WERI-Rb-1 (cell line): Measurements from ENCODE around the gene FBLN5.

ENCODE experiments used
- DNase-seq: peaks from one replicate; pipeline ENCODE4 v3.0.0-alpha.2; 2020
- H3K27ac ChIP-seq: fragments of 250-450 bp; sonication (Bioruptor Pico); 2 replicates; pipeline ENCODE4 v1.5.1; 2020; ENCODE audit warnings: mild to moderate bottlenecking, moderate library complexity
- H3K27me3 ChIP-seq: fragments of 250-450 bp; sonication (Bioruptor Pico); 2 replicates; pipeline ENCODE4 v1.5.1; 2021; ENCODE audit warnings: mild to moderate bottlenecking, low read depth, moderate library complexity; ENCODE audit not compliant: insufficient read depth, severe bottlenecking
- H3K36me3 ChIP-seq: fragments of 250-450 bp; sonication (Bioruptor Pico); 2 replicates; pipeline ENCODE4 v1.5.1; 2020; ENCODE audit warnings: mild to moderate bottlenecking, moderate library complexity
- H3K4me3 ChIP-seq: 2 replicates; pipeline ENCODE4 v1.5.1; 2011; ENCODE audit warnings: low read depth, mild to moderate bottlenecking, control low read depth, low read length
- H3K9me3 ChIP-seq: fragments of 250-450 bp; sonication (Bioruptor Pico); 2 replicates; pipeline ENCODE4 v1.5.1; 2021; ENCODE audit warnings: mild to moderate bottlenecking, moderate library complexity; ENCODE audit not compliant: severe bottlenecking
- TF ChIP-seq, protein P1 (sequence below): IDR thresholded peaks from 2 replicates; pipeline ENCODE4 v1.5.1; 2011; ENCODE audit warnings: low read depth, mild to moderate bottlenecking, control low read depth, inconsistent platforms, low read length

FBLN5 gene

DNA sequence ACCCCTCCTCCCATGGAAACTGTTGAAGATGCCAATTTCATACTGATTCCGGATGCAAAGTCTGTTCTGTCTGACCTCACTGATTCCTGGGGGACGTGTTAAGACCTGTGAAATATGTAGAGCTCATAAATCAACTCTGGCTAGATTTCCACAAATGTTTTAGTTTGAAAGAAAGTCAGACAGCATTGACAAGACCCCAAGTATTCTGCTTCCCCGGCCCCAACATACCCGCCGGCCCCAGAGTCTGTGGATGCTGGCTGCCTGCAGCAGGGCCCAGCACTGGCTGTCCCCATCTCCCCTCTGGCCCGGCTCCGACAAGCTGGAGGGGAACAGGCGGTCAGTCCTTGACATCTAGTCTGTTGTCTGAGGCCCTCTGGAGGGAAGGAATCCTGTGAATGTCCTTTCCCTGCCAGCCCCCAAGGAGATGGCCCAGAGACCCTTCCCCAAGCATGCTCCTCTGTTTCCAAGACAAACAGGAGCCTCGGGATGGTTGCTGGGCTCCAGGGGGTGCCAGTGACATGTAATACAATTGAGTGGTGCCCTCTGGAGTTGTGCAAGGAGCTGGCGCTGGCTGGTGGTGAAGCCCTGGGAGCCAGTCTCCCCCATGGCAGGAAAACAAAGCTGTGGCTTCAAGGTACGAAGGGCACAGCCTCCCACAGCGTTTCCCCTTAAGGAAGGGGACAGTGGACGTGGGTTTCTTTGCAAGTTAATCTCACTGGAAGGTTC, 22.3 kb downstream of the FBLN5 start:
- Histone ChIP-seq H3K27me3 (no peaks in the 10 kb centered on the region), H3K27ac (no peak overlapping the region), H3K4me3 (no peak overlapping the region), H3K36me3 (no peaks in the 10 kb centered on the region), H3K9me3 (no peaks in the 10 kb centered on the region)
- TF ChIP-seq, protein P1, sequence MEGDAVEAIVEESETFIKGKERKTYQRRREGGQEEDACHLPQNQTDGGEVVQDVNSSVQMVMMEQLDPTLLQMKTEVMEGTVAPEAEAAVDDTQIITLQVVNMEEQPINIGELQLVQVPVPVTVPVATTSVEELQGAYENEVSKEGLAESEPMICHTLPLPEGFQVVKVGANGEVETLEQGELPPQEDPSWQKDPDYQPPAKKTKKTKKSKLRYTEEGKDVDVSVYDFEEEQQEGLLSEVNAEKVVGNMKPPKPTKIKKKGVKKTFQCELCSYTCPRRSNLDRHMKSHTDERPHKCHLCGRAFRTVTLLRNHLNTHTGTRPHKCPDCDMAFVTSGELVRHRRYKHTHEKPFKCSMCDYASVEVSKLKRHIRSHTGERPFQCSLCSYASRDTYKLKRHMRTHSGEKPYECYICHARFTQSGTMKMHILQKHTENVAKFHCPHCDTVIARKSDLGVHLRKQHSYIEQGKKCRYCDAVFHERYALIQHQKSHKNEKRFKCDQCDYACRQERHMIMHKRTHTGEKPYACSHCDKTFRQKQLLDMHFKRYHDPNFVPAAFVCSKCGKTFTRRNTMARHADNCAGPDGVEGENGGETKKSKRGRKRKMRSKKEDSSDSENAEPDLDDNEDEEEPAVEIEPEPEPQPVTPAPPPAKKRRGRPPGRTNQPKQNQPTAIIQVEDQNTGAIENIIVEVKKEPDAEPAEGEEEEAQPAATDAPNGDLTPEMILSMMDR: no peak
- no peak for DNase-seq

DNA sequence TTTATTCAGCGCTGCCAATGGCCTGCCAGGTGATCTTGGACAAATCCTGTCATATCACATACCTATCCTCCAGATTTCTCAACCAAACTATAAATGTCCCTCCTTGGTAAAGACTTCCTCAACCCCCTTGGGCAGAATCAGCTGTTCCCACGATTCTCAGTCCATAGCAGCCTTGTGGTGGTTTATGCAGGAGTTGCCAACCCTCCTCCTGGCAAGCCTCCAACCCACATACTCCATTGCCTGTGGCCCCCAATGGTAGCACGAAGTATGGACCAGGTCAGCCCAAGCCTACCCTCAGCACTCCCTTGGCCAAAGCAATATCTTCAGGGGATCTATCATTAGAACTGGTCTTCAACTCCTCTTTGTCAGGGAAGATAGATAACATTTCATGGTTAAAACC, 27.0 kb downstream of the FBLN5 start:
- Histone ChIP-seq H3K36me3 (no peaks in the 10 kb centered on the region), H3K27ac (no peak overlapping the region), H3K9me3 (no peaks in the 10 kb centered on the region), H3K27me3 (no peaks in the 10 kb centered on the region), H3K4me3 (no peak overlapping the region)
- DNase-seq: no peak
- TF ChIP-seq, protein P1: no peak

DNA sequence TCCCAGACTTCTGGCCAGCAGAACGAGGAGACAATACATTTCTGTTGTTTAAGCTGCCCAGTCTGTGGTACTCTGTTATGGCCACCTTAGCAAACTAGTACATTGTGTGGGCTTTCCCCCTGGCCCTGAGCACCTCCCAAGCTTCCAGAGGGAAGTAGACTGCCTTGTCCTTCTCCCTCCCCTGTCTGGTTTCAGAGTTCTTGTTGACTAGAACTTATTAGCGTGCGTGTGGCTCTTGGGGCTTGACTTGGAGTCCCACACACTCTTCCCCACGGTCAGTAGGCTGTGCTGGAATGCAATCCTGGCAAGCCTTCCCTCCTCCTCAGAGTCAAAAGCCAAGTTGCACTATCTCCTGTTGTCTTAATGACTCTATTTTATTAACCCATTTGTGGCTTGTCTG, 27.7 kb downstream of the FBLN5 start:
- Histone ChIP-seq H3K9me3 (no peaks in the 10 kb centered on the region), H3K27me3 (no peaks in the 10 kb centered on the region), H3K4me3 (no peak overlapping the region), H3K36me3 (no peaks in the 10 kb centered on the region), H3K27ac (no peak overlapping the region)
- TF ChIP-seq, protein P1: no peak
- DNase-seq: no peak

DNA sequence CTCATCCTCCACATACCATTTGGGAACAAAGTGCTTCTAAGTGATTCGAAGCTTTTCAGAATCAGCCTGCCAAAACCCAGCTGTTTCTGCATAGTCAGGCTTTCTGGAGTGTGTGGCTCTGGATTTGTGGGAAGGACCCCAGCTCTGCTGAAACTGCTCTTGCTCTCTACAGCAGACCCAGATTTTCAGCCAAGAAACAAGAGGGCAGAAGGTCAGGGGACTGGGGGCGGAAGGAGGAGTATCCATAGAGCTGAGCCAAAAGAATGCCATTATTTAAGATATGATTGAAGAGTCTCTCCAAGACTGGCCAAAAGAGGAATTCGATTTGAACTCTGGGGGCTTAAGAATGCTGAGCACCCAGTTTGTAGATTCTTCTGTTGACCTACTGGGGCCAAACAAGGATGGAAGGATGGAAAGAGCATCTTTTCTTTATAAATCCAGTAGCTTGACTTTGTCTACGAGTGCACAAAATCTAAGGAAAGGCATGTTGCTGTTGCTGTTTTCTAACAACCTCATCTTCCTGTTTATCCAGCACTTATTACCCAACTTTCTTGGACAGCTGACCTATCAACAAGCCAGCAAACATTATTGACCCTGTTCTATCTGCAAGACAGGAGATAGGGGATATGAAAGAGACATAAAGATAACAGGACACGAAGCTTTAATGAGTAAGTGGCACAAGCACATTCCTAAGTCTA, 29.2 kb downstream of the FBLN5 start:
- Histone ChIP-seq H3K27ac (no peak overlapping the region), H3K27me3 (no peaks in the 10 kb centered on the region), H3K9me3 (no peaks in the 10 kb centered on the region), H3K4me3 (no peak overlapping the region), H3K36me3 (no peaks in the 10 kb centered on the region)
- DNase-seq: no peak
- TF ChIP-seq, protein P1: no peak

DNA sequence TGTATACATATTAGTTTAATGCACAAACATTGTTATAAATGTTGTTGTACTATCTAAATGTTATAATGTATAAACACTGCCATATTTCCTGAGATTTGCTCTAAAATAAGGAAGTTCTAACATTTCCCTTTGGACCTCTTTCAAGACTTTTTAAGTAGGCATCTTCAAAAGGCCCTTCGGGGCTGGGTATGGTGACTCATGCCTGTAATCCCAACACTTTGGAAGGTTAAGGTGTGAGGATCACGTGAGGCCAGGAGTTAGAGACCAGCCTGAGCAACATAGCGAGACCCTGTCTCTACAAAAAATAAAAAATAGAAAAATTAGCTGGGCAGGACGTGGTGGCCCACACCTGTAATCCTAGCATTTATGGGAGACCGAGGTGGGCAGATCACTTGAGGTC, 35.5 kb downstream of the FBLN5 start:
- no peaks in the 10 kb centered on the region for H3K27me3 ChIP-seq
- H3K27ac ChIP-seq: no peak overlapping the region
- H3K4me3 ChIP-seq: no peak overlapping the region
- TF ChIP-seq, protein P1: no peak
- no peaks in the 10 kb centered on the region for H3K9me3 ChIP-seq
- no peaks in the 10 kb centered on the region for H3K36me3 ChIP-seq
- DNase-seq: no peak
